ENCODE measurements around the gene KLRC4.
"Not testable (repeated sequence)": the region's sequence is repeated elsewhere in the genome, so short reads cannot be mapped to it uniquely, and the experiment has no call there.

Gene KLRC4

GRCh38 chr12:10397296-10397695 lies 12.3 kb downstream of the KLRC4 start:
- no peak for DNase-seq (ENCODE audit: low read depth in 2 of 2)

DNA sequence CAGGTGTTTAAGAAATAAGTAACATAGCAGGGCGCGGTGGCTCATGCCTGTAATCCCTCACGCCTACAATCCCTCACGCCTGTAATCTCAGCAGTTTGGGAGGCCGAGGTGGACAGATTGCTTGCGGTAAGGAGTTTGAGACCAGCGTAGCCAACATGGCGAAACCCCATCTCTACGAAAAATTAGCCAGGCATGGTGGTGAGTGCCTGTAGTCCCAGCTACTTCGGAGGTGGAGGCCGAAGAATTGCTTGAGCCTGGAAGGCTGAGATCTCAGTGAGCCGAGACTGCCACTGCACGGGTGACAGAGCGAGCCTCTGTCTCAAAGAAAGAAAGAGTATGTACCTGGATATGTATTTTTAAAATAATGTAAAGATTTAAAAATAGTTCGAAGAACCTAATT lies 13.4 kb downstream of the KLRC4 start:
- DNase-seq (ENCODE audit: low read depth in 2 of 2): not testable (repeated sequence)

DNA sequence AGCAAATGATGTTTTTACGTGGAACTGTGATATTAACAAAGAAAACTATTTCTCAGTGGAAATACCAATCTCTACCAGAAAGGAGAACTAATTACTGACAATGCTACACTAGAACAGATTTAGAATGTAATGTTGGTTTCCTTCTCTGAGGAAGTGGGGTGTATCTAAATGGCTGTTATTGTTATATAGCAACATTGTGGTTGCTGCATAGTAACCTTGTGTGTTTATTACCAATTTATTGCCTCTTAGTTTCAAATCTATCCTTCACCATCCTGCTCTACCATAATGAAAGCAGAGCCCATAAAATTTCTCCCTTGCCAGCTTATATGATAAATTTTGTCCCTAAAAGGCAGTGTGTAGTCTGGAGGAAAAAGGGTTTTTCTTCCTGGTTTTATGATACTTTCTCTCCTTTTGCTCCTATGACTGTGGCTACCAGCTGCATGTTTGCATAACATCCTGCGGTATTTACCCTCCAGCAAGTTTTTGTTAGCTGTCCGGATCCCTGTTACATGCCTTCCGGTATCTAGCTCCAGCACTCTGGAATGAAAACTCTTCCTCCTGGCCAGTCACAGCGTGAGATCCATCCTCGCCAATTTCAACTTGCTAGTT lies 14.1 kb downstream of the KLRC4 start:
- DNase-seq (ENCODE audit: low read depth in 2 of 2): no peak

DNA sequence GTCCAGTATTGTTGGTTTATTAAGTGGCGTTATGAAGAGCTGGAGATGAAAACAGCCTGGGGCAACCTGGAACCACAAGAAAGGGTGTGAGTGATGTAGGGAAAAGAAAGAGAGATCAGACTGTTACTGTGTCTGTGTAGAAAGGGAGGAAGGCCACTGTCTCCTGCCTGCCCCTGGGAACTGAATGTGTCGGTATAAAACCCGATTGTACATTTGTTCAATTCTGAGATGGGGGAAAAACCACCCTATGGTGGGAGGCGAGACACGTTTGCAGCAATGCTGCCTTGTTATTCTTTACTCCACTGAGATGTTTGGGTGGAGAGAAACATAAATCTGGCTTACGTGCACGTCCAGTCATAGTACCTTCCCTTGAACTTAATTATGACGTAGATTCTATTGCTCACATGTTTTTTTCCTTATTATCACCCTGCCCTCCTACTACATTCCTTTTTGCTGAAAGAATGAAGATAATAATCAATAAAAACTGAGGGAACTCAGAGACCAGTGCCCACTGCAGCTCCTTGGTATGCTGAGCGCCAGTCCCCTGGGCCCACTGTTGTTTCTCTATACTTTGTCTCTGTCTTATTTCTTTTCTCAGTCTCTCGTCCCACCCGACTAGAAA lies 14.9 kb downstream of the KLRC4 start:
- DNase-seq (ENCODE audit: low read depth in 2 of 2): not testable (repeated sequence)

- no peak for DNase-seq (ENCODE audit: low read depth in 2 of 2)
These were observed 16.3 kb downstream of the KLRC4 start for GRCh38 chr12:10393291-10393690.

GRCh38 chr12:10392394-10392930 lies 17.1 kb downstream of the KLRC4 start:
- no peak for DNase-seq (ENCODE audit: low read depth in 2 of 2)

DNA sequence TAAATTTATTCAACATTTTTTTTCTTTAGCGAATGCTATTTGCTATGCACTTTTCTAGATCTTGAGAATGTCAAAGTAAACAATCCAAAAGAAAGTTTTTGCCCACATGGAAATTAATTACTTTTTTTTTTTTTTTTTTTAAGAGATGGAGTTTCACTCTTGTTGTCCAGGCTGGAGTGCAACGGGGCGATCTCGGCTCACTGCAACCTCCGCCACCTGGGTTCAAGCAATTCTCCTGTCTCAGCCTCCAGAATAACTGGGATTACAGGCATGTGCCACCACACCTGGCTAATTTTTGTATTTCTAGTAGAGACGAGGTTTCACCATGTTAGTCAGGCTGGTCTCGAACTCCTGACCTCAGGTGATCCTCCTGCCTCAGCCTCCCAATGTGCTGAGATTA lies 18.6 kb downstream of the KLRC4 start:
- DNase-seq (ENCODE audit: low read depth in 2 of 2): not testable (repeated sequence)

GRCh38 chr12:10389904-10390303 lies 19.7 kb downstream of the KLRC4 start, which contains the start of gene KLRK1:
KLRK1 (minus strand) TSS chr12:10390041; CDS start chr12:10388810, 1,231 bp downstream.
- no peak for DNase-seq (ENCODE audit: low read depth in 2 of 2)

DNA sequence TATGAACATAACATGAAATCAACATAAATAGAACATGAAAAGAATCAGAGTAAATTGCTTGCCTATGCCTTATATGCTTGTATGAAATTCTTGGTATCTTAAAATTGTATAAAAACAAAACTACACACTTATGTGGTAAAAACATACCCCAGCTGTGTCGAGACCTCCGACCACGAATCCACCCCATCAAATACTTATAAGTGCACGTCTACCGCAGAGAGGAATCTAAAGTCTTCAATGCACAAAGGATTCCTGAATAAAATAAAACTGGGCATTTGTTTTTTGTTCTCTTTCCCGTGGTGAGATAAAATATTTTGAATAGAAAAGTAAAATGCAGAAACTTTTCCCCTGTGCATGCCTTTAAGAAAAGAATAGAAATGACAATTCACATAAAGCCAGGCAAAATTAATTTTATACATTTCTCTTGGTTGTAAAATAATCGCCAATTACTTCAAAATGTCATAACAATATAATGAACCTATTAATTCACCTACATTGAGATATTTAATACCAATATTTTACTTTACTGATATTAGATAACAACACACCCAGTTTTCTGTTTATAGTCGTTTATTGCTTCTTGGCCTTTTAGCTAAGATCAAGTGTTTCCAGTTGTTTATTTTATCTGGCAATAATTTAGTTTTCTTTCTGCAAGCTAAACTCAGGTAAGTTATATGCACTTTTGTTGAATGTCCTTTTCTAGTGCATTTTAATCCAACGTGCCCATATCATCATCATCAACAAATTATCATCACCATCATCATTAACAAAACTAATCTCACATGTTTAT lies 20.7 kb downstream of the KLRC4 start:
- DNase-seq (ENCODE audit: low read depth in 2 of 2): no peak

DNA sequence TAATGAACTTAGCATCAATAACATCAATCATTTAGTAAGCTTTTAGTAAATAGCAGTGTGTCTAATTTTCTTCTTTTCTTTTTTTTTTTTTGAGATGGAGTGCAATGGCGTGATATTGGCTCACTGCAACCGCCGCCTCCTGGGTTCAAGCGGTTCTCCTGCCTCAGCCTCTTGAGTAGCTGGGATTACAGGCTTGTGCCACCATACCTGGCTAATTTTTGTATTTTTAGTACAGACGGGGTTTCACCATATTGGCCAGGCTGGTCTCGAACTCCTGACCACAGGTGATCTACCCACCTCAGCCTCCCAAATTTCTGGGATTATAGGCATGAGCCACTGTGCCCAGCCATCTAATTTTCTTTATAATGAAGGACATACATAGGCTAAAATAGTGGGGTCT lies 22.1 kb downstream of the KLRC4 start:
- DNase-seq (ENCODE audit: low read depth in 2 of 2): not testable (repeated sequence)

DNA sequence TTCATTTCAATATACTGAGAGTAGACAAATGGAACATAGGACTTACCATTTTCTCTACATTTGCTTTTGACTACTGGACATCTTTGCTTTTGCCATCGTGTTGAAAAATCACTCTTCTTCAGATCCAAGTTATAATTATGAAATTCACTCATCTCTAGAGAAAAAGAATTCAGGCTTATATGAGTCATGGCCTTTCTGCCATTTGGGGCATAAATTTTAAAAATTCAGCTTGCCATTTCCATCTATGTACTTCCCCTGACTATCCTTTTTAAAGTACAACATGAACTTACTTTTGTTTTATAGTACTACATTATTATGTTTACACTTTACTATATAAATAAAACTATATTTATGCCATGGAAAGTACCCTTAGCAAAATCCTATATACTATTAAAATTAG lies 22.7 kb downstream of the KLRC4 start:
- no peak for DNase-seq (ENCODE audit: low read depth in 2 of 2)

DNA sequence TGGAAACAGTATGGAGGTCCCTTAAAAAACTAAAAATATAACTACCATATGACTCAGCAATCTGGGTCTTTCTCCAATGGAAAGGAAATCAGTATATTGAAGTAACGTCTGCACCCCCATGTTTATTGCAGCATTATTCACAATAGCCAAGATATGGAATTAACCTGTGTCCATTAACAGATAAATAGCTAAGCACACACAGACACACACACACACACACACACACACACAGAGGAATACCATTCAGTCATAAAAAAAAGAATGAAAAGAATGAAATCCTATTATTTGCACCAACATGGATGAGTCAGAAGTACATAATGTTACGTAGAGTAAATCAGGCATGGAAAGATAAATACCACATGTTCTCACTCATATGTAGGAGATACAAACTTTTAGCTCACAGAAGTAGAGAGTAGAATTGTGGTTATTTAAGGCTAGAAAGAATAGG lies 24.4 kb downstream of the KLRC4 start:
- DNase-seq (ENCODE audit: low read depth in 2 of 2): no peak

DNA sequence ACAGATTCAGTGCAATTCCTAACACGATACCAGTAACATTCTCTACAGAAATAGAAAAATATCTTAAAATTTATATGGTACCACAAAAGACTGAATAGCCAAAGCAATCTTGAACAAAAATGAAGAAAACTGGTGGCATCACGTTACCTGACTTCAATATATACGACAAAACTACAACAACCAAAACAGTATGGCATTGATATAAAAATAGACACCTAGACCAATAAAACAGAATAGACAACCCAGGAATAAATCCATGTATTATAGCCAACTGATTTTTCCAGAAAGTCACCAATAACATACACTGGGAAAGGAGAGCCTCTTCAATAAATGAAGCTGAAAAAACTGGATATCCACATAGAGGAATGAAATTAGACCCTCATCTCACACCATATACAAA lies 25.4 kb downstream of the KLRC4 start:
- no peak for DNase-seq (ENCODE audit: low read depth in 2 of 2)

DNA sequence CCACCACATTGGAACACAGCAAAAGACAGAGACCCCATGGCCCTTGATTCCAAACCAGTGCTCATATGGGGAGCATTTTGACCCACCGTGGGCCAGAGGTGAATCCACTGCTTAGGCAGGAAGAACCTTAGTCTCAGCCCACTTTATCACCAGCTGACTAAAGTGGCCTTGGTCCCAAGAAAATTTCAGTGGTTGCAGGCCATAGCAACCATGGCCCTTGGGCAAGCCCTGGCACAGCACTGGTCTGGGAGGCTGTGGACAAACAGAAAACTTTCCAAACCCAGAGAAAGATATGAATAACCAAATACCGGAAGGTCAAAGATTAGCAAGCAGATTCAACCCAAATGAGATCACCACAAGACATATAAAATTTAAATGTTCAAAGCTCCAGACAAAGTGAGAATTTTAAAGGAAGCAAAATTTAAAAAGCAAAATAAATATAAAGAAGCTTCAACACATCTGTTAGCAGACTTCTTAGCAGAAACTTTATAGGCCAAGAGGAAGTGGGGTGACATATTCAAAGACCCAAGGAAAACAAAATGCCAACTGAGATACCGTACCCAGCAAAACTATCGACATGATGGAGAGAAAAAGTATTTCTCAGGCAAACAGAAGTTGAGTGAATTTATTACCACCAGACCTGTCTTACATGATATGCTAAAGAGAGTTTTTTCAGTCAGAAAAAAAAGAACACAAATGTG lies 27.5 kb downstream of the KLRC4 start:
- DNase-seq (ENCODE audit: low read depth in 2 of 2): no peak

DNA sequence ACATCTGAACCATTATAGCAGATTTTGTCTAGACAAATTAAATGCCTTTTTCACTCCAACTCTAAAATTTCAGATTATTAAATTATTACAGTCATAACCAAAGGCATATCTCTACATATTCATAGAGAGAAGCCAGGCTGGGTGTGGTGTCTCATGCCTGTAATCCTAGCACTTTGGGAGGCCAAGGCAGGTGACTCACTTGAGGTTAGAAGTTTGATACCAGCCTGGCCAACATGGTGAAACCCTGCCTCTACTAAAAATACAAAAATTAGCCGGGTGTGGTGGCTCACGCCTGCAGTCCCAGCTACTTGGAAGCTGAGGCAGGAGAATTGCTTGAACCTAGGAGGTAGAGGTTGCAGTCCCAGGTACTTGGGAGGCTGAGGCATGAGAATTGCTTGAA lies 30.8 kb downstream of the KLRC4 start:
- not testable (repeated sequence) for DNase-seq (ENCODE audit: low read depth in 2 of 2)

DNA sequence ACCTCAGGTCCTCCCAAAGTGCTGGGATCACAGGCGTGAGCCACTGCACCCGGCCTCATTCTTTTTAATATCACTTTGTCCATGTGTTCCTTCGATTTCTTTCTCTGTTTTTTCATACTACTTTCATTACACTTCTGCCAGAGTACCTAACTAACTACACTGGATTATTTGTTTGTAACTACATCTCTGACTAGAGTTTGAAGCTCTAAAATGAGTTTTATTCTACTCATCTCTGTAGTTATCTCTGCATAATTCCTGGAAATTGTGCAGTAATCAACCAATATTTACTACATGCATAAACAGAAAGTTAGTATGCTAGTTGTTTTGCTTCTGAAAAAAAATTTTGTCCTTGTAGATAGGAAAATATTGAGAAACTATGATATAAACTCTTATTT lies 34.9 kb downstream of the KLRC4 start:
- DNase-seq (ENCODE audit: low read depth in 2 of 2): no peak

DNA sequence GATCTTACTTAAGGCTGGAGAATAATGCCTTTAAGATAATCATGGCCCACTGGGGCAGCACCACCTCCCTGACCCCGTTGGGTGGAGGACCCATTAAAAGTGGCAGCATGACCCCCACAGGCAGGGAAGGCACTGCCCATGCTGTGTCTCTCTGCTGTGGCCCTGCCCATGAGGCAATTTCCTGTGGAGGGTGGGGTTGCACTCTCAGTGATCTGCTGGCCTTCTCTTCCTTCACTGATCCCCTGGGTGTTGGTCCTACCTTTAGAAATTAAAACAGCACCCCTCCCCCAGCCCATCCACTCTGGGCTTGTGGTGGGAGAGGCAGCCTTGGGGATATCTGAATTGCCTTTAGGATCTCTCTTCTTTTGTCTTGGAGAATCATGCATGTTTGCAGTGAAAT lies 37.0 kb downstream of the KLRC4 start:
- no peak for DNase-seq (ENCODE audit: low read depth in 2 of 2)

GRCh38 chr12:10371893-10372535 lies 37.5 kb downstream of the KLRC4 start:
- DNase-seq (ENCODE audit: low read depth in 2 of 2): not testable (repeated sequence)

DNA sequence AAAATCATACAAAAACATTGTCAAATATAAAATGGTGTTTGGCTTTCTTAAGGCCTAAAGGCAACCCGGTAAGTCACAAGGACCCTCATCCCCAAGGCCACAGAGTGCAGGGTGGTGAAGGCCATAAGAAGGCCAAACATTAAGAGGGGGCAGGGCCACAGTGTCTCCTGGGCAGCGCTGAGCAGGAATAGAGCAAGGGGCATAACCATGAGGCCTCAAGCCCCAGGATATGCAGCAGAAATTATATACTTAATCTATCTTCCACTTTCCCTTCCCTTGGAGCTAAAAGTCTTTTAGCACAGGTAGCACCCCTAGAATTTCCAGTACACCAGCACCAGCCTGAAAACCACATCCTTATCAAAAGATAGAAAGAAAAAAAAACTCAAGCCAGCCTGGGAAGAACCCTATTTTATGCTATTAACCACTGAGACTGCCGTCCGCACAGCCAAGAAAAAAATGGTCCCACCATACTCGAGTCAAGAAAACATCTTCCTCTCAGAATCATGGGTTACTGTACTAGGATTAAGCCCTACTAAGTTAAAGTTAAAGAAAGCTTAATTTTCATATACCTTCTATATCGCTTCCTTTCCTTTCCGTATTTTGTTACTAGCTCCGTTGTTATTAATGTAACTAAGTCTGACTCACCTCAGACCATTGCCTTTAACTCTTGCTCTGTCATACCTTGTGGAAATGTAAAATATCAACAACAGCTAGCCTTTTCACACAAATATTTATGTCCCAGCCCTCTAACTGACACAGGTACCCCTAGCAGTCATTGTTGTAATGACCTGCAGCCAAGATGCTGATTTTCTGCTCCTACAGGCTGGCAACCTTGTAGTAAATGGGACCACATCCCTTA lies 39.8 kb downstream of the KLRC4 start:
- DNase-seq (ENCODE audit: low read depth in 2 of 2): no peak
